GM12878 (cell line): ENCODE measurements around the gene GBX1. TPM values are rescaled to one million over a fixed set of nuclear protein-coding genes. Genes with fewer than 3 reads are reported as not detected.

Experiments
- CUX1 ChIP-seq: IDR thresholded peaks from 2 replicates; pipeline ENCODE4 v1.6.1; 2012; ENCODE audit warnings: improper control_type of control experiment, low read depth, low read length; ENCODE audit not compliant: insufficient replicate concordance
- E4F1 ChIP-seq: fragments of 450-650 bp; IDR thresholded peaks from 2 replicates; pipeline ENCODE4 v1.6.1; 2018; ENCODE audit warnings: borderline replicate concordance, mild to moderate bottlenecking; ENCODE audit not compliant: partially characterized antibody
- SMAD5 ChIP-seq: IDR thresholded peaks from 2 replicates; pipeline ENCODE4 v1.6.1; 2016; ENCODE audit warnings: antibody characterized with exemption, low read depth
- polyA plus RNA-seq, 11 experiments: library from polyadenylated mRNA; depleted of rRNA in 4 of 11; unstranded in 6 of 11; stranded (reverse) in 5 of 11; fragments of >200 nt; fragmentation: Nextera tagmentation in 4 of 11; fragmentation: Illumina TruSeq in 1 of 11; extraction: Ambion mirVana in 4 of 11; extraction: Trizol in 1 of 11; gene quantifications; 1 replicate in 1 of 11; 2 replicates in 10 of 11; pipeline versions ENCODE4 v1.2.1 to v1.2.3, GENCODE V29; 2011 to 2016; ENCODE audit warnings: inconsistent platforms in 2 of 11, missing spikeins in 2 of 11, low read depth in 1 of 11
- total RNA-seq, 4 experiments: library from RNA; depleted of rRNA in 3 of 4; stranded (reverse); fragments of >200 nt in 3 of 4; fragmentation: Illumina TruSeq in 1 of 4; extraction: Trizol in 1 of 4; gene quantifications; 2 replicates each; pipeline versions ENCODE4 v1.2.1 to v1.2.3, GENCODE V29; 2013 to 2021

GBX1 gene
- total and polyA plus RNA-seq, 10 of the 15 experiments (the other 5 are each of a cell fraction or from before 2014, with no cell fraction given), result not detected

GRCh38 chr7:151152643-151153513 lies 14.6 kb downstream of the GBX1 start (continued):
- no peak for TF ChIP-seq CUX1
- TF ChIP-seq E4F1, result no peak
- TF ChIP-seq SMAD5, result no peak
